ENCODE results near the gene OFD1. TPM values are rescaled to one million over a fixed set of nuclear protein-coding genes. Genes with fewer than 3 reads are reported as not detected.

Gene OFD1
- polyA plus RNA-seq, 1 of the 3 experiments (the other 2 are of a cell fraction): 13.4 TPM

DNA sequence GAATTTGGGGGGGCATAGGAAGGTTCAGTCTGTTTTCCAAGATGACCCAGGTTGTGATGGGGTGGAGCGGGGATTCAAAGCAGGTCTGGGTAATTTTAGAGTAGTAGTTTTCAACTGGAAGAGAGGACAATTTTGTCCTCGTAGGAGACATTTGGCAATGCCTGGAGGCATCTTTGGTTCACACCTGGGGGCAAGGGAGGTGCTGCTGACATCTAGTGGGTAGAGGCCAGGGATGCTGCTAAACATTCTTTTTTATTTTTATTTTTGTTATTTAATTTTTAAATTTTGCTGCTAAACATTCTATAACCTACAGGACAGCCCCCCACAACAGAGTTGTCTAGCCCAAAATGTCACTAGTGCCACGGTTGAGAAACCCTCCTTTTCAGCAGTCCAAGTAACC is 43.7 kb upstream of the OFD1 start:
- no peaks in the 10 kb centered on the region for H3F3A ChIP-seq (replicated peaks; ENCODE audit: insufficient read depth)
- H3K4me2 ChIP-seq: peak overlapping the region; percentile 94
- no peak overlapping the region; a peak in 1 of 4 replicates for H3K4me3 ChIP-seq (ENCODE audit: low read depth in 2 of 2, low read length in 1 of 2)
- no peaks in the 10 kb centered on the region for H3K9me3 ChIP-seq
- ChIA-PET POLR2A (no interaction called here), CTCF (no interaction called here)
- no peaks in the 10 kb centered on the region for H3K36me3 ChIP-seq (replicated peaks in 1 of 2; ENCODE audit: control insufficient read depth in 1 of 2, insufficient read depth in 2 of 2, low read length in 1 of 2)
- 83% methylated on average over 3 of the region's 3 CpGs for WGBS (ENCODE audit: low lambda C conversion rate)
- DNase-seq: no peak
- H3K9ac ChIP-seq: peak overlapping the region; percentile 94; the same call in 1 of the 2 replicates
- TF ChIP-seq, protein P1, sequence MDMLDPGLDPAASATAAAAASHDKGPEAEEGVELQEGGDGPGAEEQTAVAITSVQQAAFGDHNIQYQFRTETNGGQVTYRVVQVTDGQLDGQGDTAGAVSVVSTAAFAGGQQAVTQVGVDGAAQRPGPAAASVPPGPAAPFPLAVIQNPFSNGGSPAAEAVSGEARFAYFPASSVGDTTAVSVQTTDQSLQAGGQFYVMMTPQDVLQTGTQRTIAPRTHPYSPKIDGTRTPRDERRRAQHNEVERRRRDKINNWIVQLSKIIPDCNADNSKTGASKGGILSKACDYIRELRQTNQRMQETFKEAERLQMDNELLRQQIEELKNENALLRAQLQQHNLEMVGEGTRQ (IDR thresholded peaks at IDR 0.05; ENCODE audit: borderline replicate concordance, low read depth, low read length): no peak
- TF ChIP-seq, protein P2, sequence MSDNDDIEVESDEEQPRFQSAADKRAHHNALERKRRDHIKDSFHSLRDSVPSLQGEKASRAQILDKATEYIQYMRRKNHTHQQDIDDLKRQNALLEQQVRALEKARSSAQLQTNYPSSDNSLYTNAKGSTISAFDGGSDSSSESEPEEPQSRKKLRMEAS (IDR thresholded peaks at IDR 0.05; ENCODE audit: low read depth): no peak
- TF ChIP-seq CHD2 (IDR thresholded peaks at IDR 0.05; ENCODE audit: low read length, partially characterized antibody) (no peak), FOXM1 (IDR thresholded peaks at IDR 0.05; ENCODE audit: low read depth) (no peak), MXI1 (IDR thresholded peaks at IDR 0.05; ENCODE audit: low read depth, low read length) (no peak), FOSL2 (IDR thresholded peaks at IDR 0.05; ENCODE audit: borderline replicate concordance, low read depth) (no peak), SMC3 (IDR thresholded peaks at IDR 0.05; ENCODE audit: low read depth, low read length) (no peak), RCOR1 (IDR thresholded peaks at IDR 0.05; ENCODE audit: low read length) (no peak), JUND (IDR thresholded peaks at IDR 0.05) (no peak)
- TF ChIP-seq, protein P3, sequence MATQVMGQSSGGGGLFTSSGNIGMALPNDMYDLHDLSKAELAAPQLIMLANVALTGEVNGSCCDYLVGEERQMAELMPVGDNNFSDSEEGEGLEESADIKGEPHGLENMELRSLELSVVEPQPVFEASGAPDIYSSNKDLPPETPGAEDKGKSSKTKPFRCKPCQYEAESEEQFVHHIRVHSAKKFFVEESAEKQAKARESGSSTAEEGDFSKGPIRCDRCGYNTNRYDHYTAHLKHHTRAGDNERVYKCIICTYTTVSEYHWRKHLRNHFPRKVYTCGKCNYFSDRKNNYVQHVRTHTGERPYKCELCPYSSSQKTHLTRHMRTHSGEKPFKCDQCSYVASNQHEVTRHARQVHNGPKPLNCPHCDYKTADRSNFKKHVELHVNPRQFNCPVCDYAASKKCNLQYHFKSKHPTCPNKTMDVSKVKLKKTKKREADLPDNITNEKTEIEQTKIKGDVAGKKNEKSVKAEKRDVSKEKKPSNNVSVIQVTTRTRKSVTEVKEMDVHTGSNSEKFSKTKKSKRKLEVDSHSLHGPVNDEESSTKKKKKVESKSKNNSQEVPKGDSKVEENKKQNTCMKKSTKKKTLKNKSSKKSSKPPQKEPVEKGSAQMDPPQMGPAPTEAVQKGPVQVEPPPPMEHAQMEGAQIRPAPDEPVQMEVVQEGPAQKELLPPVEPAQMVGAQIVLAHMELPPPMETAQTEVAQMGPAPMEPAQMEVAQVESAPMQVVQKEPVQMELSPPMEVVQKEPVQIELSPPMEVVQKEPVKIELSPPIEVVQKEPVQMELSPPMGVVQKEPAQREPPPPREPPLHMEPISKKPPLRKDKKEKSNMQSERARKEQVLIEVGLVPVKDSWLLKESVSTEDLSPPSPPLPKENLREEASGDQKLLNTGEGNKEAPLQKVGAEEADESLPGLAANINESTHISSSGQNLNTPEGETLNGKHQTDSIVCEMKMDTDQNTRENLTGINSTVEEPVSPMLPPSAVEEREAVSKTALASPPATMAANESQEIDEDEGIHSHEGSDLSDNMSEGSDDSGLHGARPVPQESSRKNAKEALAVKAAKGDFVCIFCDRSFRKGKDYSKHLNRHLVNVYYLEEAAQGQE (IDR thresholded peaks at IDR 0.05; ENCODE audit: low read depth, low read length): no peak
- TF ChIP-seq, protein P4, sequence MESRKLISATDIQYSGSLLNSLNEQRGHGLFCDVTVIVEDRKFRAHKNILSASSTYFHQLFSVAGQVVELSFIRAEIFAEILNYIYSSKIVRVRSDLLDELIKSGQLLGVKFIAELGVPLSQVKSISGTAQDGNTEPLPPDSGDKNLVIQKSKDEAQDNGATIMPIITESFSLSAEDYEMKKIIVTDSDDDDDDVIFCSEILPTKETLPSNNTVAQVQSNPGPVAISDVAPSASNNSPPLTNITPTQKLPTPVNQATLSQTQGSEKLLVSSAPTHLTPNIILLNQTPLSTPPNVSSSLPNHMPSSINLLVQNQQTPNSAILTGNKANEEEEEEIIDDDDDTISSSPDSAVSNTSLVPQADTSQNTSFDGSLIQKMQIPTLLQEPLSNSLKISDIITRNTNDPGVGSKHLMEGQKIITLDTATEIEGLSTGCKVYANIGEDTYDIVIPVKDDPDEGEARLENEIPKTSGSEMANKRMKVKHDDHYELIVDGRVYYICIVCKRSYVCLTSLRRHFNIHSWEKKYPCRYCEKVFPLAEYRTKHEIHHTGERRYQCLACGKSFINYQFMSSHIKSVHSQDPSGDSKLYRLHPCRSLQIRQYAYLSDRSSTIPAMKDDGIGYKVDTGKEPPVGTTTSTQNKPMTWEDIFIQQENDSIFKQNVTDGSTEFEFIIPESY (IDR thresholded peaks at IDR 0.05; ENCODE audit: borderline replicate concordance, low read depth): no peak
- TF ChIP-seq, protein P5, sequence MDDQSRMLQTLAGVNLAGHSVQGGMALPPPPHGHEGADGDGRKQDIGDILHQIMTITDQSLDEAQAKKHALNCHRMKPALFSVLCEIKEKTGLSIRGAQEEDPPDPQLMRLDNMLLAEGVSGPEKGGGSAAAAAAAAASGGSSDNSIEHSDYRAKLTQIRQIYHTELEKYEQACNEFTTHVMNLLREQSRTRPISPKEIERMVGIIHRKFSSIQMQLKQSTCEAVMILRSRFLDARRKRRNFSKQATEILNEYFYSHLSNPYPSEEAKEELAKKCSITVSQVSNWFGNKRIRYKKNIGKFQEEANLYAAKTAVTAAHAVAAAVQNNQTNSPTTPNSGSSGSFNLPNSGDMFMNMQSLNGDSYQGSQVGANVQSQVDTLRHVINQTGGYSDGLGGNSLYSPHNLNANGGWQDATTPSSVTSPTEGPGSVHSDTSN (IDR thresholded peaks at IDR 0.05): no peak
- TF ChIP-seq, protein P6, sequence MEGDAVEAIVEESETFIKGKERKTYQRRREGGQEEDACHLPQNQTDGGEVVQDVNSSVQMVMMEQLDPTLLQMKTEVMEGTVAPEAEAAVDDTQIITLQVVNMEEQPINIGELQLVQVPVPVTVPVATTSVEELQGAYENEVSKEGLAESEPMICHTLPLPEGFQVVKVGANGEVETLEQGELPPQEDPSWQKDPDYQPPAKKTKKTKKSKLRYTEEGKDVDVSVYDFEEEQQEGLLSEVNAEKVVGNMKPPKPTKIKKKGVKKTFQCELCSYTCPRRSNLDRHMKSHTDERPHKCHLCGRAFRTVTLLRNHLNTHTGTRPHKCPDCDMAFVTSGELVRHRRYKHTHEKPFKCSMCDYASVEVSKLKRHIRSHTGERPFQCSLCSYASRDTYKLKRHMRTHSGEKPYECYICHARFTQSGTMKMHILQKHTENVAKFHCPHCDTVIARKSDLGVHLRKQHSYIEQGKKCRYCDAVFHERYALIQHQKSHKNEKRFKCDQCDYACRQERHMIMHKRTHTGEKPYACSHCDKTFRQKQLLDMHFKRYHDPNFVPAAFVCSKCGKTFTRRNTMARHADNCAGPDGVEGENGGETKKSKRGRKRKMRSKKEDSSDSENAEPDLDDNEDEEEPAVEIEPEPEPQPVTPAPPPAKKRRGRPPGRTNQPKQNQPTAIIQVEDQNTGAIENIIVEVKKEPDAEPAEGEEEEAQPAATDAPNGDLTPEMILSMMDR (IDR thresholded peaks at IDR 0.05): no peak; the same call in 1 of the 2 replicates
- H3K79me2 ChIP-seq (ENCODE audit: insufficient read depth): peaks cover 66% of the 10 kb centered on the region
- no peak overlapping the region for H2AFZ ChIP-seq (ENCODE audit: low read depth)
- peaks cover 2 to 22% of the 10 kb centered on the region in 2 experiments for H3K4me1 ChIP-seq (ENCODE audit: control insufficient read depth in 1 of 2, insufficient read depth in 2 of 2, low read depth in 1 of 2, low read length in 1 of 2)
- no peaks in the 10 kb centered on the region; the same call in 1 of the 2 replicates for H3K27me3 ChIP-seq (ENCODE audit: insufficient read depth)
- H4K20me1 ChIP-seq (ENCODE audit: insufficient read depth): peaks cover 44% of the 10 kb centered on the region
- H3K27ac ChIP-seq (ENCODE audit: low read depth in 2 of 2, low read length in 1 of 2): no peak overlapping the region
- H3K9me2 ChIP-seq: no peaks in the 10 kb centered on the region
